Parathyroid adenoma (tissue), 2 donors: ENCODE data around the gene SERPINA4.

ENCODE experiments used
- H2AFZ ChIP-seq: fragments of 300-600 bp; sonication (generic); one replicate; pipeline ENCODE4 v1.7.0; 2017; ENCODE audit warnings: antibody characterized with exemption, mild to moderate bottlenecking
- H3K27ac ChIP-seq: fragments of 300-600 bp; sonication (generic); one replicate; pipeline ENCODE4 v1.7.0; 2017
- H3K27me3 ChIP-seq: fragments of 300-600 bp; sonication (generic); one replicate; pipeline ENCODE4 v1.7.0; 2017; ENCODE audit warnings: low read length; ENCODE audit not compliant: control insufficient read depth, insufficient read depth
- H3K36me3 ChIP-seq: fragments of 300-600 bp; sonication (generic); one replicate; pipeline ENCODE4 v1.7.0; 2017; ENCODE audit warnings: low read length; ENCODE audit not compliant: control insufficient read depth, insufficient read depth
- H3K4me1 ChIP-seq: fragments of 300-600 bp; sonication (generic); one replicate; pipeline ENCODE4 v1.7.0; 2017; ENCODE audit warnings: control low read depth
- H3K4me2 ChIP-seq: fragments of 300-600 bp; sonication (generic); one replicate; pipeline ENCODE4 v1.7.0; 2017; ENCODE audit warnings: low read length
- H3K4me3 ChIP-seq: fragments of 300-600 bp; sonication (generic); one replicate; pipeline ENCODE4 v1.7.0; 2017; ENCODE audit warnings: low read depth, low read length
- H3K79me2 ChIP-seq: fragments of 300-600 bp; sonication (generic); one replicate; pipeline ENCODE4 v1.7.0; 2017; ENCODE audit warnings: control low read depth
- H3K9ac ChIP-seq: fragments of 300-600 bp; sonication (generic); one replicate; pipeline ENCODE4 v1.7.0; 2017; ENCODE audit warnings: mild to moderate bottlenecking
- H3K9me3 ChIP-seq: fragments of 300-600 bp; sonication (generic); one replicate; pipeline ENCODE4 v1.7.0; 2017; ENCODE audit warnings: low read length; ENCODE audit not compliant: control insufficient read depth
- TF ChIP-seq, protein P1 (sequence below): fragments of 300-600 bp; sonication (generic); IDR thresholded peaks from one replicate; pipeline ENCODE4 v1.7.0; 2017; ENCODE audit warnings: antibody characterized with exemption, mild to moderate bottlenecking
- donor health status: primary hyperparathyroidism.

Gene SERPINA4, protein sequence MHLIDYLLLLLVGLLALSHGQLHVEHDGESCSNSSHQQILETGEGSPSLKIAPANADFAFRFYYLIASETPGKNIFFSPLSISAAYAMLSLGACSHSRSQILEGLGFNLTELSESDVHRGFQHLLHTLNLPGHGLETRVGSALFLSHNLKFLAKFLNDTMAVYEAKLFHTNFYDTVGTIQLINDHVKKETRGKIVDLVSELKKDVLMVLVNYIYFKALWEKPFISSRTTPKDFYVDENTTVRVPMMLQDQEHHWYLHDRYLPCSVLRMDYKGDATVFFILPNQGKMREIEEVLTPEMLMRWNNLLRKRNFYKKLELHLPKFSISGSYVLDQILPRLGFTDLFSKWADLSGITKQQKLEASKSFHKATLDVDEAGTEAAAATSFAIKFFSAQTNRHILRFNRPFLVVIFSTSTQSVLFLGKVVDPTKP

GRCh38 chr14:94560751-94561655, at the start of gene SERPINA4:
SERPINA4 (plus strand) TSS chr14:94561442; CDS start chr14:94563483, 2,041 bp downstream.
- H3K27me3 ChIP-seq, result no peaks in the 10 kb centered on the region
- no peak within 1 kb of the TSS for H3K4me2 ChIP-seq
- H3K9ac ChIP-seq, result no peak within 1 kb of the TSS
- no peaks in the 10 kb centered on the region for H3K4me1 ChIP-seq
- no peak within 1 kb of the TSS for H3K4me3 ChIP-seq
- no peaks in the 10 kb centered on the region for H3K36me3 ChIP-seq
- H3K9me3 ChIP-seq, result no peaks in the 10 kb centered on the region
- no peaks in the 10 kb centered on the region for H3K79me2 ChIP-seq
- no peak within 1 kb of the TSS for H3K27ac ChIP-seq
- TF ChIP-seq, protein P1, sequence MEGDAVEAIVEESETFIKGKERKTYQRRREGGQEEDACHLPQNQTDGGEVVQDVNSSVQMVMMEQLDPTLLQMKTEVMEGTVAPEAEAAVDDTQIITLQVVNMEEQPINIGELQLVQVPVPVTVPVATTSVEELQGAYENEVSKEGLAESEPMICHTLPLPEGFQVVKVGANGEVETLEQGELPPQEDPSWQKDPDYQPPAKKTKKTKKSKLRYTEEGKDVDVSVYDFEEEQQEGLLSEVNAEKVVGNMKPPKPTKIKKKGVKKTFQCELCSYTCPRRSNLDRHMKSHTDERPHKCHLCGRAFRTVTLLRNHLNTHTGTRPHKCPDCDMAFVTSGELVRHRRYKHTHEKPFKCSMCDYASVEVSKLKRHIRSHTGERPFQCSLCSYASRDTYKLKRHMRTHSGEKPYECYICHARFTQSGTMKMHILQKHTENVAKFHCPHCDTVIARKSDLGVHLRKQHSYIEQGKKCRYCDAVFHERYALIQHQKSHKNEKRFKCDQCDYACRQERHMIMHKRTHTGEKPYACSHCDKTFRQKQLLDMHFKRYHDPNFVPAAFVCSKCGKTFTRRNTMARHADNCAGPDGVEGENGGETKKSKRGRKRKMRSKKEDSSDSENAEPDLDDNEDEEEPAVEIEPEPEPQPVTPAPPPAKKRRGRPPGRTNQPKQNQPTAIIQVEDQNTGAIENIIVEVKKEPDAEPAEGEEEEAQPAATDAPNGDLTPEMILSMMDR, result no peak
- no peak within 1 kb of the TSS for H2AFZ ChIP-seq

- H3K4me2 ChIP-seq, result no peak overlapping the region
- H3K4me1 ChIP-seq, result peaks cover 8% of the 10 kb centered on the region
- TF ChIP-seq, protein P1, result no peak
- H3K36me3 ChIP-seq, result no peaks in the 10 kb centered on the region
- no peaks in the 10 kb centered on the region for H3K79me2 ChIP-seq
- H3K9me3 ChIP-seq, result no peaks in the 10 kb centered on the region
- H3K4me3 ChIP-seq, result no peak overlapping the region
- H3K27me3 ChIP-seq, result no peaks in the 10 kb centered on the region
- no peak overlapping the region for H3K9ac ChIP-seq
- H2AFZ ChIP-seq, result no peak overlapping the region
- H3K27ac ChIP-seq, result no peak overlapping the region
Measured at GRCh38 chr14:94514351-94514750, 46.9 kb upstream of the SERPINA4 start.

DNA sequence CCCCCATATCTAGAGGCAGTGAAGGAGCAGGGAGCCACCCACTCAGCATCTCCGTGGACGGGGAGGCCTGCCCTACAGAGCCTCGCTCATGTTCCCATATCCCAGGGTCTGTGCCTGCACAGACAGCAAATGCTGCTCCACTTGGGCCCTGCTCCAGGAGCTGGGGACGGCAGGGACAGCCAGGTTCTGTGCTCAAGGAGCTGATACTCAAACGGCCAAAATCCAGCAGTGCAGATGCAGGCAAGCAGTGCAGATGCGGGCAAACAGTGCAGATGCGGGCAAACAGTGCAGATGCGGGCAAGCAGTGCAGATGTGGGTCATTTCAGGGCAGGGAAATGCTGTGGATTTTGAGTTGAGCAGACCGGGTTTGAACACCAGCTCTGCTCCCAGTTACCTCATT, 45.8 kb upstream of the SERPINA4 start:
- TF ChIP-seq, protein P1, result no peak
- peaks cover 8% of the 10 kb centered on the region for H3K4me1 ChIP-seq
- no peak overlapping the region for H3K4me2 ChIP-seq
- H3K27me3 ChIP-seq, result no peaks in the 10 kb centered on the region
- H3K9ac ChIP-seq, result no peak overlapping the region
- no peaks in the 10 kb centered on the region for H3K9me3 ChIP-seq
- H3K4me3 ChIP-seq, result no peak overlapping the region
- H3K27ac ChIP-seq, result no peak overlapping the region
- no peaks in the 10 kb centered on the region for H3K36me3 ChIP-seq
- H2AFZ ChIP-seq, result no peak overlapping the region
- no peaks in the 10 kb centered on the region for H3K79me2 ChIP-seq

DNA sequence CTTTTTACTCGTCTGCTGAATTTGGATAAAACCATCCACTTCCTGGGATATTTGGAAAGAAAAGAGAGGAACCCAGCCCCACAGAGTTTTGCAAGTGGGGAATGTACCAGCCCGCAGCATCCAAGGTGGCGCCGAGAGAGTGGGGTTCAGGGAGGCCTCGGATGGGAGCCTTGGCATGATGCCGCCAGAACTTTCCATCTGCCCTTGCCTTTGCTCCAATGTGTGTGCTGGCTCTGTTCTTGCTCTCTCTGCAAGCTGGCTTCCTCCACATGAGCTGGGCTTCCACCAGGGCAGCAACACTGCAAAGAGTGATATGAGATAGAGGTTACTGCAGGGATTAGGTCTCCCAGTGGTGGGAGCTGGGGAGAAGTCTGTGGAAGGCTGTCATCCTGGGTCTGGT, 45.4 kb upstream of the SERPINA4 start:
- Histone ChIP-seq H3K27me3 (no peaks in the 10 kb centered on the region), H3K36me3 (no peaks in the 10 kb centered on the region), H3K9ac (no peak overlapping the region), H3K79me2 (no peaks in the 10 kb centered on the region), H3K4me2 (no peak overlapping the region), H3K9me3 (no peaks in the 10 kb centered on the region), H3K4me3 (no peak overlapping the region), H3K27ac (no peak overlapping the region), H2AFZ (no peak overlapping the region), H3K4me1 (peaks cover 8% of the 10 kb centered on the region)
- TF ChIP-seq, protein P1, result no peak
